Measurements from ENCODE around the gene LRP2.

DNA sequence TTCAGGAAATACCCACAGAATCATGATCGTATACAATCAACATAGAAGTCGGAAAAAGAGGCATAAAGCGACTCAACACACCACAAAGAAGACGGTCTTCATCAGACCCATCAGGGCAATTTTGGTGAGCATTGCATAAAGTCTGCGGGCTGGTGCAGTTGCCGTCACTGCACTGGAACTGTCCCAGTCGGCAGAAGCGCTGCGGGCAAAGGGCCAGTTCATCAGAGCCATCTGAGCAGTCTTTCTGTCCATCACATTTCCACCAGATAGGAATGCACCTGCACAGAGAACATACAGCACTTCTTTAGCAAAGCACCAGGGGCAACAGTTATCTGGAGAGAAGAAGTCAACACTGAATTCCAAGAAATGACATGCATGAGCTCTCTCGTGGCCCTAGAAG, 187.2 kb downstream of the LRP2 start:
- TF ChIP-seq CTCF (IDR thresholded peaks at IDR 0.05; ENCODE audit: borderline replicate concordance, extremely low read depth, low read length, poor library complexity, severe bottlenecking) (no peak), EZH2 (IDR thresholded peaks at IDR 0.05; ENCODE audit: borderline replicate concordance, low read depth, low read length, severe bottlenecking) (no peak)

All from DND-41 (cell line).